HepG2 (cell line): ENCODE results near the gene TBATA. TPM values are rescaled to one million over a fixed set of nuclear protein-coding genes. Genes with fewer than 3 reads are reported as not detected.

ENCODE experiments used
- ATAC-seq: fragments of 200-7000 bp; cut with Tn5 transposase; 3 replicates; pipeline ENCODE4 v1.9.1; 2020; ENCODE audit warnings: mild to moderate bottlenecking, moderate library complexity
- BruUV-seq: library from RNA; stranded (reverse); fragments of 400-500 nt; replicated peaks from 2 replicates; lab custom pipeline; 2021; lab: Mats Ljungman, UMichigan
- CTCF ChIA-PET: fragments of 300-600 bp; formaldehyde crosslinking; extraction: SDS; loops from one replicate; lab custom pipeline; 2021; ENCODE audit warnings: low total read pairs, inconsistent platforms, low intra/inter-chr PET ratio; lab: Yijun Ruan, JAX
- POLR2A ChIA-PET: fragments of 350-600 bp; sonication (Branson Sonifier 250); formaldehyde crosslinking; loops from one replicate; lab custom pipeline; 2020; ENCODE audit warnings: antibody characterized with exemption, inconsistent platforms; lab: Yijun Ruan, JAX
- DNase-seq: peaks from one replicate; pipeline ENCODE4 v3.0.0-alpha.2; 2015; ENCODE audit warnings: low spot score
- FAIRE-seq: peaks from 3 replicates; lab custom pipeline; 2011; peaks lifted over from hg19 to GRCh38; lab: Jason Lieb, UNC
- H2AFZ ChIP-seq: one replicate; pipeline ENCODE4 v1.6.1; 2011; ENCODE audit warnings: low read length, inconsistent platforms
- H3K27ac ChIP-seq: fragments of 300-600 bp; 3 replicates; pipeline ENCODE4 v1.8.0; 2011; ENCODE audit warnings: mixed run types, mild to moderate bottlenecking, mixed read lengths, low read length, inconsistent platforms; ENCODE audit not compliant: insufficient read depth; ENCODE audit errors: extremely low read length
- H3K27me3 ChIP-seq, 2 experiments: fragments of 200-600 bp in 1 of 2; 2 replicates in 1 of 2; 3 replicates in 1 of 2; pipeline versions ENCODE4 v1.6.0 to v1.8.0; 2011; ENCODE audit warnings: low read length in 2 of 2, mild to moderate bottlenecking in 2 of 2, moderate library complexity in 2 of 2, inconsistent platforms in 1 of 2; ENCODE audit not compliant: insufficient read depth in 2 of 2, control insufficient read depth in 1 of 2
- H3K36me3 ChIP-seq, 2 experiments: fragments of 200-600 bp in 1 of 2; replicated peaks in 1 of 2; 2 replicates in 1 of 2; 3 replicates in 1 of 2; pipeline versions ENCODE4 v1.5.1 to v1.8.0; 2011; ENCODE audit warnings: low read length in 2 of 2, inconsistent platforms in 1 of 2; ENCODE audit not compliant: insufficient read depth in 2 of 2, control insufficient read depth in 1 of 2
- H3K4me1 ChIP-seq: 2 replicates; pipeline ENCODE4 v1.5.1; 2012; ENCODE audit warnings: low read length, inconsistent platforms; ENCODE audit not compliant: insufficient read depth
- H3K4me2 ChIP-seq: 2 replicates; pipeline ENCODE4 v1.6.0; 2011; ENCODE audit warnings: low read depth, low read length, inconsistent platforms
- H3K4me3 ChIP-seq, 3 experiments: fragments of 200-600 bp in 1 of 3; sonication (generic), shearing (Covaris generic) in 1 of 3; replicated peaks in 1 of 3; 2 replicates each; pipeline ENCODE4 v1.5.1; 2011 to 2016; ENCODE audit warnings: low read length in 3 of 3, inconsistent platforms in 2 of 3, low read depth in 2 of 3, mild to moderate bottlenecking in 2 of 3, control low read depth in 1 of 3, mixed read lengths in 1 of 3; ENCODE audit not compliant: insufficient read depth in 1 of 3
- H3K79me2 ChIP-seq: one replicate; pipeline ENCODE4 v1.6.1; 2011; ENCODE audit warnings: low read length, inconsistent platforms; ENCODE audit not compliant: insufficient read depth
- H3K9ac ChIP-seq: 2 replicates; pipeline ENCODE4 v1.6.0; 2011; ENCODE audit warnings: mild to moderate bottlenecking, low read depth, low read length, inconsistent platforms; ENCODE audit not compliant: insufficient read depth
- H3K9me3 ChIP-seq: 2 replicates; pipeline ENCODE4 v1.5.1; 2012; ENCODE audit warnings: mild to moderate bottlenecking, low read length
- H4K20me1 ChIP-seq: 2 replicates; pipeline ENCODE4 v1.6.0; 2011; ENCODE audit warnings: inconsistent platforms, mild to moderate bottlenecking, low read length, moderate library complexity; ENCODE audit not compliant: insufficient read depth
- FOSL2 ChIP-seq: sonication (generic); formaldehyde crosslinking; IDR thresholded peaks from 2 replicates; pipeline ENCODE4 v1.4.0; 2020; ENCODE audit warnings: missing genetic modification reagents
- WGBS: methylation state at CpG from one replicate; pipeline ENCODE4 v1.1.6; 2017; ENCODE audit warnings: low lambda C conversion rate; 5-methylcytosine and 5-hydroxymethylcytosine counted together
- in situ Hi-C: cut with HindIII; loops from 2 replicates; pipeline ENCODE4 v1.10.0; 2017; ENCODE audit warnings: low pct_unique_long_range_greater_than_20kb; ENCODE audit not compliant: extremely low pct_ligation_motif_present
- intact Hi-C: fragments of 100-400 bp; cut with micrococcal nuclease; formaldehyde crosslinking; loops from one replicate; pipeline ENCODE4 v1.10.0; 2022; ENCODE audit not compliant: unreplicated experiment
- polyA plus RNA-seq, 8 experiments: library from polyadenylated mRNA; depleted of rRNA in 3 of 8; stranded (reverse) in 7 of 8; unstranded in 1 of 8; fragments of >200 nt; fragmentation: Illumina TruSeq in 4 of 8; extraction: Trizol in 4 of 8; gene quantifications; 2 replicates each; pipeline versions ENCODE4 v1.2.1 to v1.2.3, GENCODE V29; 2011 to 2016; ENCODE audit warnings: low read depth in 4 of 8, missing spikeins in 1 of 8, mixed read lengths in 1 of 8; ENCODE audit not compliant: insufficient read depth in 1 of 8
- total RNA-seq, 5 experiments: library from RNA; depleted of rRNA; stranded (reverse); fragments of >200 nt; fragmentation: Illumina TruSeq; extraction: Trizol; gene quantifications; 2 replicates each; pipeline ENCODE4 v1.2.3, GENCODE V29; 2016; ENCODE audit warnings: low read depth in 1 of 5
- TF ChIP-seq, protein P1 (sequence below): sonication (generic); formaldehyde crosslinking; IDR thresholded peaks from 2 replicates; pipeline ENCODE4 v1.4.0; 2020; ENCODE audit warnings: mild to moderate bottlenecking, missing genetic modification reagents, borderline replicate concordance

Gene TBATA
- total and polyA plus RNA-seq, 2 of the 13 experiments (the other 11 are each of a cell fraction or from before 2014, with no cell fraction given): not detected

DNA sequence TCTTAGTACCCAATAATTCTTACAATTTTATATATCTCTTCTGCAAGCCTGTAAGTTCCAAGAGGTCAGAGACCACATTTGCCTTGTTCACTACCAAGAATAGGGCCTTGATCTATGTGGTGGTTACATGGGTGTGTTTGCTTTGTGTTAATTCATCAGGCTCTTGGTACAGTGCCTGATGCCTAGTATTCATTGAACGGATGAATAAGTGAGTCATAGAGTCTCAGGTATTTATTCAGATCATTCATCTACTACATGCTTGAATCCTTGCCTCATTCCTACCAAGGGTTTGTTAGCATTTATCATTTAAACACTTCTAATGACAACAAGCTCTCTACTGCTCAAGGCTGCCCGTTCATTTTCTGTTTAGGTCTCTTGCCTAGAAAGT lies 19.2 kb upstream of the TBATA start:
- ATAC-seq (no peak), FAIRE-seq (no peak)
- Histone ChIP-seq H2AFZ (no peak overlapping the region), H3K79me2 (no peaks in the 10 kb centered on the region), H3K27me3 (no peaks in the 10 kb centered on the region; a peak in 2 of 5 replicates), H3K4me3 (no peak overlapping the region), H3K4me1 (peaks cover 12% of the 10 kb centered on the region), H3K9me3 (no peaks in the 10 kb centered on the region), H3K9ac (no peak overlapping the region)
- 0% methylated on average over 2 of the region's 2 CpGs for WGBS
- intact Hi-C loops: no loop called here
- no TSS peak for BruUV-seq
- peak; percentile 51; the same call in 1 of the 2 replicates for TF ChIP-seq FOSL2 (CRISPR knock-in tag)
- TF ChIP-seq, protein P1, sequence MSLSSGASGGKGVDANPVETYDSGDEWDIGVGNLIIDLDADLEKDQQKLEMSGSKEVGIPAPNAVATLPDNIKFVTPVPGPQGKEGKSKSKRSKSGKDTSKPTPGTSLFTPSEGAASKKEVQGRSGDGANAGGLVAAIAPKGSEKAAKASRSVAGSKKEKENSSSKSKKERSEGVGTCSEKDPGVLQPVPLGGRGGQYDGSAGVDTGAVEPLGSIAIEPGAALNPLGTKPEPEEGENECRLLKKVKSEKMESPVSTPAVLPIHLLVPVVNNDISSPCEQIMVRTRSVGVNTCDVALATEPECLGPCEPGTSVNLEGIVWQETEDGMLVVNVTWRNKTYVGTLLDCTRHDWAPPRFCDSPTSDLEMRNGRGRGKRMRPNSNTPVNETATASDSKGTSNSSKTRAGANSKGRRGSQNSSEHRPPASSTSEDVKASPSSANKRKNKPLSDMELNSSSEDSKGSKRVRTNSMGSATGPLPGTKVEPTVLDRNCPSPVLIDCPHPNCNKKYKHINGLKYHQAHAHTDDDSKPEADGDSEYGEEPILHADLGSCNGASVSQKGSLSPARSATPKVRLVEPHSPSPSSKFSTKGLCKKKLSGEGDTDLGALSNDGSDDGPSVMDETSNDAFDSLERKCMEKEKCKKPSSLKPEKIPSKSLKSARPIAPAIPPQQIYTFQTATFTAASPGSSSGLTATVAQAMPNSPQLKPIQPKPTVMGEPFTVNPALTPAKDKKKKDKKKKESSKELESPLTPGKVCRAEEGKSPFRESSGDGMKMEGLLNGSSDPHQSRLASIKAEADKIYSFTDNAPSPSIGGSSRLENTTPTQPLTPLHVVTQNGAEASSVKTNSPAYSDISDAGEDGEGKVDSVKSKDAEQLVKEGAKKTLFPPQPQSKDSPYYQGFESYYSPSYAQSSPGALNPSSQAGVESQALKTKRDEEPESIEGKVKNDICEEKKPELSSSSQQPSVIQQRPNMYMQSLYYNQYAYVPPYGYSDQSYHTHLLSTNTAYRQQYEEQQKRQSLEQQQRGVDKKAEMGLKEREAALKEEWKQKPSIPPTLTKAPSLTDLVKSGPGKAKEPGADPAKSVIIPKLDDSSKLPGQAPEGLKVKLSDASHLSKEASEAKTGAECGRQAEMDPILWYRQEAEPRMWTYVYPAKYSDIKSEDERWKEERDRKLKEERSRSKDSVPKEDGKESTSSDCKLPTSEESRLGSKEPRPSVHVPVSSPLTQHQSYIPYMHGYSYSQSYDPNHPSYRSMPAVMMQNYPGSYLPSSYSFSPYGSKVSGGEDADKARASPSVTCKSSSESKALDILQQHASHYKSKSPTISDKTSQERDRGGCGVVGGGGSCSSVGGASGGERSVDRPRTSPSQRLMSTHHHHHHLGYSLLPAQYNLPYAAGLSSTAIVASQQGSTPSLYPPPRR (CRISPR knock-in tag): no peak
- TF ChIP-seq, all 625 proteins: peak for 1
- Histone ChIP-seq H3K4me2 (no peak overlapping the region), H3K27ac (no peak overlapping the region), H4K20me1 (no peaks in the 10 kb centered on the region), H3K36me3 (no peaks in the 10 kb centered on the region)
- POLR2A ChIA-PET: no interaction called here
- peak; percentile 51 for DNase-seq
- CTCF ChIA-PET: no interaction called here
- in situ Hi-C loops: no loop called here
